H1 (cell line): ENCODE data around the gene CACNA1E. TPM values are rescaled to one million over a fixed set of nuclear protein-coding genes. Genes with fewer than 3 reads are reported as not detected.

Source experiments
- CTCF ChIA-PET: fragments of 300-600 bp; sonication (Branson Sonifier 250); formaldehyde crosslinking; loops from one replicate; lab custom pipeline; 2021; ENCODE audit not compliant: partially characterized antibody; lab: Charles Lee
- POLR2A ChIA-PET: fragments of 300-600 bp; sonication (Branson Sonifier 250); formaldehyde crosslinking; loops from one replicate; lab custom pipeline; 2021; ENCODE audit warnings: inconsistent platforms; ENCODE audit not compliant: partially characterized antibody; lab: Charles Lee
- DNase-seq, 2 experiments: peaks; one replicate each; pipeline versions ENCODE4 v3.0.0 to v3.0.0-alpha.2; 2010 to 2022; ENCODE audit warnings: low spot score in 2 of 2, low read depth in 1 of 2, mixed read lengths in 1 of 2
- FAIRE-seq: peaks from 2 replicates; lab custom pipeline; 2011; peaks lifted over from hg19 to GRCh38; lab: Jason Lieb, UNC
- H2AFZ ChIP-seq: 2 replicates; pipeline ENCODE4 v1.8.1; 2012; ENCODE audit warnings: low read length, inconsistent platforms
- H2AK5ac ChIP-seq: 2 replicates; pipeline ENCODE4 v1.6.1; 2013; ENCODE audit warnings: low read depth, low read length
- H2BK120ac ChIP-seq: replicated peaks from 2 replicates; pipeline ENCODE3; 2013; ENCODE audit warnings: low read depth, low read length, inconsistent platforms
- H2BK12ac ChIP-seq: 2 replicates; pipeline ENCODE4 v1.6.1; 2013; ENCODE audit warnings: low read depth, low read length
- H2BK15ac ChIP-seq: 2 replicates; pipeline ENCODE4 v1.6.1; 2013; ENCODE audit warnings: low read length
- H2BK20ac ChIP-seq: 2 replicates; pipeline ENCODE4 v1.6.1; 2013; ENCODE audit warnings: low read length
- H2BK5ac ChIP-seq: 2 replicates; pipeline ENCODE4 v1.6.1; 2013; ENCODE audit warnings: low read depth, low read length
- H3K14ac ChIP-seq: 2 replicates; pipeline ENCODE4 v1.6.1; 2013; ENCODE audit warnings: inconsistent platforms; ENCODE audit not compliant: insufficient read length
- H3K18ac ChIP-seq: 2 replicates; pipeline ENCODE4 v1.6.1; 2013; ENCODE audit warnings: low read length; ENCODE audit errors: extremely low read depth
- H3K23ac ChIP-seq: 2 replicates; pipeline ENCODE4 v1.6.1; 2013; ENCODE audit warnings: inconsistent platforms; ENCODE audit not compliant: insufficient read length
- H3K23me2 ChIP-seq: 2 replicates; pipeline ENCODE4 v1.6.1; 2013; ENCODE audit warnings: low read depth, low read length
- H3K27ac ChIP-seq: 2 replicates; pipeline ENCODE4 v1.6.1; 2011; ENCODE audit warnings: low read depth, low read length, inconsistent platforms
- H3K27me3 ChIP-seq, 4 experiments: replicated peaks in 1 of 4; 1 replicate in 1 of 4; 2 replicates in 3 of 4; pipeline versions ENCODE4 v1.6.1 to v1.8.1; 2011 to 2013; ENCODE audit warnings: low read length in 3 of 4, mild to moderate bottlenecking in 3 of 4, inconsistent platforms in 2 of 4, mixed read lengths in 2 of 4, moderate library complexity in 1 of 4; ENCODE audit not compliant: control insufficient read depth in 3 of 4, insufficient read depth in 3 of 4; ENCODE audit errors: extremely low read depth in 1 of 4
- H3K36me3 ChIP-seq, 4 experiments: 2 replicates each; pipeline versions ENCODE4 v1.6.1 to v1.8.1; 2011 to 2013; ENCODE audit warnings: mild to moderate bottlenecking in 4 of 4, low read length in 3 of 4, moderate library complexity in 2 of 4, control low read depth in 1 of 4, inconsistent platforms in 1 of 4; ENCODE audit not compliant: insufficient read depth in 4 of 4, control insufficient read depth in 2 of 4
- H3K4ac ChIP-seq: replicated peaks from 2 replicates; pipeline ENCODE3; 2013; ENCODE audit warnings: low read length, low read depth, mixed read lengths, inconsistent platforms; ENCODE audit not compliant: insufficient read length
- H3K4me1 ChIP-seq, 4 experiments: replicated peaks in 1 of 4; 1 replicate in 1 of 4; 2 replicates in 3 of 4; pipeline versions ENCODE4 v1.6.1 to v1.8.1; 2011 to 2013; ENCODE audit warnings: low read length in 3 of 4, inconsistent platforms in 2 of 4, mixed read lengths in 1 of 4; ENCODE audit not compliant: insufficient read depth in 4 of 4, control insufficient read depth in 3 of 4
- H3K4me2 ChIP-seq, 2 experiments: 2 replicates each; pipeline versions ENCODE4 v1.6.1 to v1.8.1; 2011 to 2013; ENCODE audit warnings: low read depth in 2 of 2, low read length in 2 of 2, control low read depth in 1 of 2, inconsistent platforms in 1 of 2, mild to moderate bottlenecking in 1 of 2; ENCODE audit not compliant: insufficient read depth in 1 of 2
- H3K4me3 ChIP-seq, 4 experiments: fragments of 200-600, 300-600 bp in 1 of 4; sonication (generic), shearing (Covaris generic), sonication (Bioruptor Twin) in 1 of 4; 2 replicates each; pipeline versions ENCODE4 v1.5.1 to v1.8.1; 2011 to 2016; ENCODE audit warnings: low read length in 4 of 4, low read depth in 3 of 4, control low read depth in 2 of 4, inconsistent platforms in 2 of 4, mild to moderate bottlenecking in 2 of 4, mixed read lengths in 1 of 4, moderate library complexity in 1 of 4; ENCODE audit not compliant: insufficient read depth in 2 of 4; ENCODE audit errors: extremely low read depth in 1 of 4
- H3K56ac ChIP-seq: replicated peaks from 2 replicates; pipeline ENCODE3; 2013; ENCODE audit warnings: low read depth, mild to moderate bottlenecking, mixed read lengths, low read length, inconsistent platforms; ENCODE audit not compliant: insufficient read length
- H3K79me1 ChIP-seq: 2 replicates; pipeline ENCODE4 v1.6.1; 2013; ENCODE audit warnings: low read depth, low read length, control low read depth
- H3K79me2 ChIP-seq, 2 experiments: 2 replicates each; pipeline versions ENCODE4 v1.6.1 to v1.8.1; 2012 to 2013; ENCODE audit warnings: low read length in 2 of 2, mild to moderate bottlenecking in 2 of 2, inconsistent platforms in 1 of 2; ENCODE audit not compliant: insufficient read depth in 2 of 2, control insufficient read depth in 1 of 2
- H3K9ac ChIP-seq, 4 experiments: replicated peaks in 1 of 4; 1 replicate in 1 of 4; 2 replicates in 3 of 4; pipeline versions ENCODE4 v1.6.1 to v1.8.1; 2011 to 2013; ENCODE audit warnings: low read depth in 3 of 4, low read length in 3 of 4, control low read depth in 2 of 4, mild to moderate bottlenecking in 2 of 4, moderate library complexity in 2 of 4, inconsistent platforms in 1 of 4; ENCODE audit errors: extremely low read depth in 1 of 4
- H3K9me3 ChIP-seq, 2 experiments: 2 replicates each; pipeline versions ENCODE4 v1.6.1 to v1.8.1; 2012 to 2013; ENCODE audit warnings: mild to moderate bottlenecking in 2 of 2, moderate library complexity in 2 of 2, control low read depth in 1 of 2, inconsistent platforms in 1 of 2, low read depth in 1 of 2, low read length in 1 of 2, mixed read lengths in 1 of 2; ENCODE audit not compliant: insufficient read depth in 2 of 2
- H4K20me1 ChIP-seq, 2 experiments: replicated peaks in 1 of 2; 2 replicates each; pipeline versions ENCODE3 to v1.8.1; 2011 to 2013; ENCODE audit warnings: inconsistent platforms in 2 of 2, low read length in 2 of 2, mild to moderate bottlenecking in 1 of 2; ENCODE audit not compliant: insufficient read depth in 2 of 2, control insufficient read depth in 1 of 2
- H4K5ac ChIP-seq: 2 replicates; pipeline ENCODE4 v1.6.1; 2013; ENCODE audit warnings: low read length, low read depth, mixed read lengths, inconsistent platforms; ENCODE audit not compliant: insufficient read length
- H4K8ac ChIP-seq: 2 replicates; pipeline ENCODE4 v1.8.0; 2013; ENCODE audit warnings: mild to moderate bottlenecking, moderate library complexity, low read length, inconsistent platforms; ENCODE audit not compliant: insufficient read depth; ENCODE audit errors: extremely low read depth
- H4K91ac ChIP-seq: replicated peaks from 2 replicates; pipeline ENCODE3; 2013; ENCODE audit warnings: low read length, mixed read lengths, inconsistent platforms; ENCODE audit not compliant: insufficient read length
- ASH2L ChIP-seq: fragments of 200-600, 300-600 bp; sonication (generic); IDR thresholded peaks from one replicate; pipeline ENCODE4 v1.7.1; 2017; ENCODE audit warnings: low read length
- CBX5 ChIP-seq: fragments of 300-800, 300-1000 bp; sonication (generic); IDR thresholded peaks from 2 replicates; pipeline ENCODE4 v1.7.1; 2016; ENCODE audit warnings: antibody characterized with exemption, low read length, low read depth
- EP300 ChIP-seq, 2 experiments: IDR thresholded peaks; 1 replicate in 1 of 2; 2 replicates in 1 of 2; pipeline ENCODE4 v1.6.1; 2011 to 2012; ENCODE audit warnings: low read depth in 2 of 2, low read length in 2 of 2, mild to moderate bottlenecking in 2 of 2, borderline replicate concordance in 1 of 2, inconsistent platforms in 1 of 2, moderate library complexity in 1 of 2
- POLR2AphosphoS5 ChIP-seq: IDR thresholded peaks from 2 replicates; pipeline ENCODE4 v1.6.1; 2011; ENCODE audit warnings: low read depth, low read length
- RNF2 ChIP-seq: fragments of 200-900, 300-1000 bp; sonication (generic); IDR thresholded peaks from 2 replicates; pipeline ENCODE4 v1.7.1; 2016; ENCODE audit warnings: borderline replicate concordance, low read depth, mild to moderate bottlenecking, antibody characterized with exemption, low read length; ENCODE audit not compliant: poor library complexity, severe bottlenecking; ENCODE audit errors: missing control alignments
- SP1 ChIP-seq: IDR thresholded peaks from 2 replicates; pipeline ENCODE4 v1.6.1; 2011; ENCODE audit warnings: low read depth, low read length
- YY1 ChIP-seq: IDR thresholded peaks from 2 replicates; pipeline ENCODE4 v1.6.1; 2011; ENCODE audit warnings: low read depth, mild to moderate bottlenecking, low read length
- ZNF274 ChIP-seq: IDR thresholded peaks from 2 replicates; pipeline ENCODE4 v1.7.0; 2012; ENCODE audit warnings: low read length, borderline replicate concordance; ENCODE audit errors: extremely low read depth
- WGBS, 2 experiments: shearing (Covaris generic) in 1 of 2; methylation state at CpG; one replicate each; pipeline versions ENCODE4 v1.1.6 to v1.1.7; 2013 to 2015; ENCODE audit warnings: low lambda C conversion rate in 2 of 2, mixed read lengths in 2 of 2, inconsistent platforms in 1 of 2, low coverage in 1 of 2, missing lambda C conversion rate in 1 of 2; ENCODE audit not compliant: insufficient replicate concordance in 2 of 2, insufficient coverage in 1 of 2, insufficient read length in 1 of 2; ENCODE audit errors: extremely low coverage in 1 of 2, missing lambda C conversion rate in 1 of 2; 5-methylcytosine and 5-hydroxymethylcytosine counted together
- polyA plus RNA-seq, 7 experiments: library from polyadenylated mRNA; depleted of rRNA in 3 of 7; stranded (reverse) in 5 of 7; unstranded in 2 of 7; fragments of >200 nt in 5 of 7; fragments of 200-250 nt in 2 of 7; gene quantifications; 1 replicate in 5 of 7; 2 replicates in 1 of 7; 4 replicates in 1 of 7; pipeline versions ENCODE4 v1.2.1 to v1.2.3, GENCODE V29; 2011 to 2013; ENCODE audit warnings: missing spikeins in 2 of 7, mixed read lengths in 2 of 7
- total RNA-seq: library from RNA; stranded (reverse); fragmentation: NEBNext Ultra II Directional; extraction: Animal tissue kit (Norgen Biotek cat#: 25700); gene quantifications from 2 replicates; pipeline ENCODE4 v1.2.1, GENCODE V29; 2021

Gene CACNA1E
- total and polyA plus RNA-seq, 2 of the 8 experiments (the other 6 are each of a cell fraction or from before 2014, with no cell fraction given) = 0.98 to 1.3 TPM

DNA sequence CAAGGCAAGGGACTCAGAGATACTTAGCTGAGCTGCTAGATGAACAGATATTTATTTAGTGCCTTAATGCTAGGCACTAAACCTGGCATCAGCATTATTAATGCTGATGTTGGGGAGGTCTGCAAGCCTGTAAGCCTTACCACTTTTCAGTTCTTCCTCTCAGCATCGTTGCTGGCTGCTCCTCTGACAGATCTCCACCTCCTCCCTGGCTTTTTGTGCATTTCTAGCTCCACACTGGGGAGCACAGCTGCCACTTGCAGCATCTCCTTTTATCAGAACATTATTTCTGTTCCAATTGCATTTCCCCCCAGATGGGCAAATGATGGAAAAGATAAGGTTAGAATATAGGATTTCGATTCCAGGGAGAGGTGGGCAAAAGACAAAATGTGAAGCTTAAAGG, 34.8 kb downstream of the CACNA1E start:
- Histone ChIP-seq H2BK5ac (no peak overlapping the region), H3K4me3 (no peak overlapping the region), H2AFZ (no peak overlapping the region), H4K5ac (no peak overlapping the region), H3K4me1 (peaks cover 0 to 3% (median under 1%) of the 10 kb centered on the region in 4 experiments; a peak in 1 of 7 replicates), H3K14ac (no peak overlapping the region), H3K27me3 (no peaks in the 10 kb centered on the region), H2AK5ac (no peak overlapping the region), H2BK20ac (no peak overlapping the region), H3K23ac (no peak overlapping the region), H3K18ac (no peak overlapping the region), H3K23me2 (no peaks in the 10 kb centered on the region), H3K4me2 (no peak overlapping the region), H3K9ac (no peak overlapping the region), H2BK120ac (no peak overlapping the region), H4K91ac (no peak overlapping the region), H3K36me3 (no peaks in the 10 kb centered on the region), H3K4ac (no peak overlapping the region), H3K9me3 (no peaks in the 10 kb centered on the region)
- FAIRE-seq = no peak
- DNase-seq = no peak
- POLR2A ChIA-PET = interaction anchor here (1.2 kb wide), 1 partner anchor 534 kb away, joined by 3 read pairs; no protein-coding TSS in a partner anchor
- 78% methylated on average over 2 of the region's 2 CpGs; no CpG with 5 or more reads in 1 of the 2 experiments for WGBS, 2 experiments
- TF ChIP-seq RNF2 = no peak
- no peak for TF ChIP-seq SP1
- TF ChIP-seq YY1 = no peak
- TF ChIP-seq ZNF274 = no peak
- no peak for TF ChIP-seq CBX5
- no peak for TF ChIP-seq EP300 (IDR thresholded peaks at IDR 0.05; ENCODE audit: borderline replicate concordance in 1 of 2, low read depth in 2 of 2, low read length in 2 of 2)
- TF ChIP-seq POLR2AphosphoS5 = no peak
- TF ChIP-seq ASH2L = no peak
- TF ChIP-seq, all 59 proteins: peak for 0
- Histone ChIP-seq H2BK15ac (no peak overlapping the region), H3K79me2 (no peaks in the 10 kb centered on the region), H3K79me1 (no peaks in the 10 kb centered on the region), H3K56ac (no peak overlapping the region), H4K8ac (no peak overlapping the region), H4K20me1 (no peaks in the 10 kb centered on the region), H3K27ac (no peak overlapping the region), H2BK12ac (no peak overlapping the region)
- CTCF ChIA-PET = interaction anchor here (0.6 to 3.5 kb wide), 9 partner anchors 8 to 176 kb away, joined by 3 to 16 read pairs (median 3); no protein-coding TSS in a partner anchor
